ENCODE results near the gene PRKAG2.

DNA sequence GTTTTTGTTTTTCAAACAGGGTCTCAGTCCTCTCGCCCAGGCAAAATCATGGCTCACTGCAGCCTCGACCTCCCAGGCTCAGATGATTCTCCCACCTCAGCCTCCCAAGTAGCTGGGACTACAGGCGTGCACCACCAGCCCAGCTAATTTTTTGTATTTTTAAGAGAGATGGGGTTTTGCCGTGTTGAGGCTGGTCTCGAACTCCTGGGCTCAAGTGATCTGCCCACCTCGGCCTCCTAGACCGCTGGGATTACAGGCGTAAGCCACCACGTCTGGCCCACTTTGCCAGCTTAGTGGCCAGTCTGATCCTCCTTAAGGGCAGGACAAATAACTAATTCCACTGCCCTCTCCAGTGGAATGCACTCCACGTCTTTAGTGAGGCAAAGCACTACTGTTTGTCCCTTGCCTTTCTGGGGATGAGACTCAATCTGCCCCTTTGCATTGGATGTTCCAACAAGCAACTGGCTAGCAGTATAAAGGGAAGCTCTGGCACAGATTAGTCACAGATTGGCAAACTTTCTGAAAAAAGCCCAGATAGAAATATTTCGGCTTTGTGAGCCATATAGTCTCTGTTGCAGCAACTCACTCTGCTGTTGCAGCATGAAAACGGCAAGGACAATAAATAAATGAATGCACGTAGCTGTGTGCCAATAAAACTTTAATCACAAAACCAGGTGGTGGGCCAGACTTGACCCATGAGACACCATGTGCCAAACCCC lies 213.4 kb downstream of the PRKAG2 start:
- TF ChIP-seq, protein P1, sequence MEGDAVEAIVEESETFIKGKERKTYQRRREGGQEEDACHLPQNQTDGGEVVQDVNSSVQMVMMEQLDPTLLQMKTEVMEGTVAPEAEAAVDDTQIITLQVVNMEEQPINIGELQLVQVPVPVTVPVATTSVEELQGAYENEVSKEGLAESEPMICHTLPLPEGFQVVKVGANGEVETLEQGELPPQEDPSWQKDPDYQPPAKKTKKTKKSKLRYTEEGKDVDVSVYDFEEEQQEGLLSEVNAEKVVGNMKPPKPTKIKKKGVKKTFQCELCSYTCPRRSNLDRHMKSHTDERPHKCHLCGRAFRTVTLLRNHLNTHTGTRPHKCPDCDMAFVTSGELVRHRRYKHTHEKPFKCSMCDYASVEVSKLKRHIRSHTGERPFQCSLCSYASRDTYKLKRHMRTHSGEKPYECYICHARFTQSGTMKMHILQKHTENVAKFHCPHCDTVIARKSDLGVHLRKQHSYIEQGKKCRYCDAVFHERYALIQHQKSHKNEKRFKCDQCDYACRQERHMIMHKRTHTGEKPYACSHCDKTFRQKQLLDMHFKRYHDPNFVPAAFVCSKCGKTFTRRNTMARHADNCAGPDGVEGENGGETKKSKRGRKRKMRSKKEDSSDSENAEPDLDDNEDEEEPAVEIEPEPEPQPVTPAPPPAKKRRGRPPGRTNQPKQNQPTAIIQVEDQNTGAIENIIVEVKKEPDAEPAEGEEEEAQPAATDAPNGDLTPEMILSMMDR (IDR thresholded peaks at IDR 0.05), result no peak
- TF ChIP-seq POLR2A (IDR thresholded peaks at IDR 0.05), result no peak
- no peak for TF ChIP-seq EP300 (IDR thresholded peaks at IDR 0.05)
